Stromal cell of bone marrow (primary cell): Measurements from ENCODE around the gene SYNE2.

Experiments
- DNase-seq: peaks from one replicate; pipeline ENCODE4 v3.0.0-alpha.2; 2012; ENCODE audit warnings: low read depth

The SYNE2 gene

GRCh38 chr14:63908667-63909264 lies 56.0 kb downstream of the SYNE2 start:
- DNase-seq, result no peak

- no peak for DNase-seq
These were observed 57.2 kb downstream of the SYNE2 start for GRCh38 chr14:63909984-63910383.

GRCh38 chr14:63910583-63911363 lies 58.0 kb downstream of the SYNE2 start:
- no peak for DNase-seq

- no peak for DNase-seq
These were observed 58.6 kb downstream of the SYNE2 start for GRCh38 chr14:63911404-63911803.

- DNase-seq, result no peak
These were observed 59.5 kb downstream of the SYNE2 start for GRCh38 chr14:63912286-63912685.

GRCh38 chr14:63918411-63918810 lies 65.6 kb downstream of the SYNE2 start:
- no peak for DNase-seq

GRCh38 chr14:63922696-63923421 lies 70.1 kb downstream of the SYNE2 start:
- DNase-seq, result no peak

GRCh38 chr14:63923422-63923752 lies 70.6 kb downstream of the SYNE2 start:
- no peak for DNase-seq

- DNase-seq, result no peak
These were observed 71.6 kb downstream of the SYNE2 start for GRCh38 chr14:63924375-63924774.

- DNase-seq, result no peak
These were observed 73.8 kb downstream of the SYNE2 start for GRCh38 chr14:63926641-63927040.

- DNase-seq, result no peak
These were observed 76.0 kb downstream of the SYNE2 start for GRCh38 chr14:63928744-63929174.

GRCh38 chr14:63933110-63933509 lies 80.3 kb downstream of the SYNE2 start:
- no peak for DNase-seq

- DNase-seq, result no peak
These were observed 80.9 kb downstream of the SYNE2 start for GRCh38 chr14:63933711-63934110.

GRCh38 chr14:63938198-63939005 lies 85.6 kb downstream of the SYNE2 start:
- DNase-seq, result no peak

GRCh38 chr14:63939006-63939270 lies 86.1 kb downstream of the SYNE2 start:
- DNase-seq, result no peak

- DNase-seq, result no peak
These were observed 87.6 kb downstream of the SYNE2 start for GRCh38 chr14:63940387-63940786.

- no peak for DNase-seq
These were observed 88.2 kb downstream of the SYNE2 start for GRCh38 chr14:63941023-63941422.

GRCh38 chr14:63949696-63950095 lies 96.9 kb downstream of the SYNE2 start:
- DNase-seq, result no peak

- DNase-seq, result no peak
These were observed 98.2 kb downstream of the SYNE2 start for GRCh38 chr14:63951021-63951420.

GRCh38 chr14:63951429-63951828 lies 98.6 kb downstream of the SYNE2 start:
- DNase-seq, result no peak

GRCh38 chr14:63952053-63952932 lies 99.5 kb downstream of the SYNE2 start:
- no peak for DNase-seq
